Measurements from ENCODE around the gene TLCD2. TPM values are rescaled to one million over a fixed set of nuclear protein-coding genes. Genes with fewer than 3 reads are reported as not detected.

The TLCD2 gene
- total and polyA plus RNA-seq, 2 of the 13 experiments (the other 11 are each of a cell fraction or from before 2014, with no cell fraction given): 0.90 to 1.1 TPM

GRCh38 chr17:1735834-1736347 lies 25.7 kb upstream of the TLCD2 start (continued):
- peak; percentile 9; the same call in 1 of the 2 replicates for TF ChIP-seq IRF9 (CRISPR knock-in tag; IDR thresholded peaks at IDR 0.05; ENCODE audit: borderline replicate concordance)
- no peak for TF ChIP-seq ZNF563 (CRISPR knock-in tag; IDR thresholded peaks at IDR 0.05)
- no peak for TF ChIP-seq ZNF879 (CRISPR knock-in tag; IDR thresholded peaks at IDR 0.05)
- TF ChIP-seq E2F2 (CRISPR knock-in tag; IDR thresholded peaks at IDR 0.05; ENCODE audit: borderline replicate concordance): no peak
- TF ChIP-seq TFDP1 (CRISPR knock-in tag; IDR thresholded peaks at IDR 0.05; ENCODE audit: borderline replicate concordance): no peak
- TF ChIP-seq U2AF2 (IDR thresholded peaks at IDR 0.05; ENCODE audit: low read depth, low read length): no peak
- TF ChIP-seq CHD4 (IDR thresholded peaks at IDR 0.05; ENCODE audit: borderline replicate concordance, low read length): no peak
- no peak for TF ChIP-seq SRF (IDR thresholded peaks at IDR 0.05; ENCODE audit: low read depth, low read length)
- no peak for TF ChIP-seq TFE3 (CRISPR knock-in tag; IDR thresholded peaks at IDR 0.05)
- 0 out of 2 replicates have a peak, but pooled peaks have one; percentile 47 for TF ChIP-seq DMTF1 (CRISPR knock-in tag; IDR thresholded peaks at IDR 0.05)
- no peak for TF ChIP-seq AKNA (CRISPR knock-in tag; IDR thresholded peaks at IDR 0.05; ENCODE audit: borderline replicate concordance)
- peak; percentile 72 for TF ChIP-seq GTF3A (CRISPR knock-in tag; conservative IDR thresholded peaks at IDR 0.05)

Measured in HepG2 (cell line).